Sigmoid colon (tissue), 7 donors: ENCODE results near the gene HRNR. TPM values are rescaled to one million over a fixed set of nuclear protein-coding genes. Genes with fewer than 3 reads are reported as not detected.

Experiments
- DNase-seq: peaks from one replicate; pipeline ENCODE4 v3.0.0-alpha.2; 2019
- H3K27ac ChIP-seq, 4 donors: fragments of 200-600 bp; sonication (generic); one replicate each; pipeline ENCODE4 v1.5.1; 2016 to 2019; ENCODE audit warnings: mild to moderate bottlenecking in 1 of 4
- H3K27me3 ChIP-seq, 3 donors: fragments of 200-600 bp; sonication (generic); one replicate each; pipeline ENCODE4 v1.5.1; 2019; ENCODE audit warnings: mild to moderate bottlenecking in 1 of 3
- H3K36me3 ChIP-seq, 4 donors: fragments of 200-600 bp; sonication (generic); one replicate each; pipeline ENCODE4 v1.5.1; 2016 to 2019
- H3K4me1 ChIP-seq, 4 donors: fragments of 200-600 bp; sonication (generic); one replicate each; pipeline ENCODE4 v1.5.1; 2017 to 2019
- H3K4me3 ChIP-seq, 4 donors: fragments of 200-600 bp; sonication (generic); one replicate each; pipeline ENCODE4 v1.5.1; 2017 to 2019; ENCODE audit warnings: mild to moderate bottlenecking in 2 of 4, moderate library complexity in 1 of 4
- H3K9me3 ChIP-seq, 4 donors: fragments of 200-600 bp in 3 of 4; sonication (generic) in 3 of 4; one replicate each; pipeline versions ENCODE4 v1.5.1 to v1.6.1; 2013 to 2019
- CTCF ChIP-seq, 4 experiments: fragments of 450-650 bp in 3 of 4; fragments of 200-600 bp in 1 of 4; IDR thresholded peaks; one replicate each; pipeline ENCODE4 v1.5.1; 2016 to 2019; ENCODE audit warnings: antibody characterized with exemption in 4 of 4, mild to moderate bottlenecking in 3 of 4, moderate library complexity in 2 of 4
- EP300 ChIP-seq, 4 donors: sonication (generic); formaldehyde crosslinking; IDR thresholded peaks; one replicate each; pipeline ENCODE4 v1.6.1; 2017; ENCODE audit warnings: antibody characterized with exemption in 4 of 4
- POLR2A ChIP-seq, 2 donors: fragments of 450-650 bp; IDR thresholded peaks; one replicate each; pipeline ENCODE4 v1.6.1; 2016; ENCODE audit warnings: antibody characterized with exemption in 2 of 2, mild to moderate bottlenecking in 2 of 2, moderate library complexity in 2 of 2
- POLR2AphosphoS5 ChIP-seq, 4 donors: sonication (generic); formaldehyde crosslinking; IDR thresholded peaks; one replicate each; pipeline ENCODE4 v1.6.1; 2017; ENCODE audit warnings: antibody characterized with exemption in 4 of 4
- WGBS, 2 donors: extraction: QIAGEN DNeasy Blood & Tissue Kit; methylation state at CpG; one replicate each; pipeline ENCODE4 v1.1.7; 2013; 5-methylcytosine and 5-hydroxymethylcytosine counted together
- intact Hi-C: fragments of 100-400 bp; cut with DNase I; formaldehyde crosslinking; loops from one replicate; pipeline ENCODE4 v1.15.1; 2023
- polyA plus RNA-seq, 3 donors: library from polyadenylated mRNA; stranded (reverse); fragments of 200-250 nt; gene quantifications; one replicate each; pipeline ENCODE4 v1.2.3, GENCODE V29; 2013
- total RNA-seq, 4 donors: library from RNA; depleted of rRNA; stranded (reverse); fragments of >200 nt; gene quantifications; one replicate each; pipeline ENCODE4 v1.1.0, GENCODE V29; 2016
- donor health status: healthy with polysubstance abuse.
- donor health status: Bipolar disorder and iron deficiency.
- donor health status: healthy.

HRNR gene
- total and polyA plus RNA-seq, 7 donors, result under 0.01 TPM; not detected in 6

- Histone ChIP-seq H3K4me1 (peaks cover 0 to 26% (median 11%) of the 10 kb centered on the region in 4 donors), H3K27me3 (no peaks in the 10 kb centered on the region), H3K27ac (peak overlapping the region; percentile 63 to 77 (median 70)), H3K9me3 (no peaks in the 10 kb centered on the region), H3K4me3 (peak overlapping the region; percentile 38 to 62 (median 54)), H3K36me3 (no peaks in the 10 kb centered on the region)
- DNase-seq, result peak; percentile 86
- WGBS, 2 donors, result 2 to 17% methylated on average over 62 of the region's 62 CpGs
- intact Hi-C loops, result loop anchor here (1.0 to 5.0 kb wide), 3 partner anchors 48 to 269 kb away; no protein-coding TSS in a partner anchor
- peak; percentile 27 to 68 (median 62) for TF ChIP-seq CTCF (IDR thresholded peaks at IDR 0.05)
- peak in 1 of 2 donors; percentile 16 for TF ChIP-seq POLR2A (IDR thresholded peaks at IDR 0.05)
- no peak for TF ChIP-seq EP300 (IDR thresholded peaks at IDR 0.05)
Observed at GRCh38 chr1:152188673-152189591, 35.1 kb downstream of the HRNR start.

GRCh38 chr1:152186556-152187285, 37.3 kb downstream of the HRNR start:
- Histone ChIP-seq H3K27ac (no peak overlapping the region), H3K36me3 (no peaks in the 10 kb centered on the region), H3K9me3 (no peaks in the 10 kb centered on the region), H3K4me3 (no peak overlapping the region), H3K4me1 (peaks cover 0 to 33% (median 11%) of the 10 kb centered on the region in 4 donors), H3K27me3 (no peaks in the 10 kb centered on the region)
- no peak for TF ChIP-seq POLR2AphosphoS5 (IDR thresholded peaks at IDR 0.05)
- DNase-seq, result no peak
- 89 to 91% methylated on average over 5 of the region's 5 CpGs for WGBS, 2 donors
- intact Hi-C loops, result loop anchor here (5.0 kb wide), 1 partner anchor 256 kb away; no protein-coding TSS in a partner anchor

GRCh38 chr1:152185544-152186391, 38.2 kb downstream of the HRNR start:
- WGBS, 2 donors, result 28 to 38% methylated on average over 8 of the region's 8 CpGs
- intact Hi-C loops, result loop anchor here (1.0 to 5.0 kb wide), 3 partner anchors 43 to 257 kb away; no protein-coding TSS in a partner anchor

DNA sequence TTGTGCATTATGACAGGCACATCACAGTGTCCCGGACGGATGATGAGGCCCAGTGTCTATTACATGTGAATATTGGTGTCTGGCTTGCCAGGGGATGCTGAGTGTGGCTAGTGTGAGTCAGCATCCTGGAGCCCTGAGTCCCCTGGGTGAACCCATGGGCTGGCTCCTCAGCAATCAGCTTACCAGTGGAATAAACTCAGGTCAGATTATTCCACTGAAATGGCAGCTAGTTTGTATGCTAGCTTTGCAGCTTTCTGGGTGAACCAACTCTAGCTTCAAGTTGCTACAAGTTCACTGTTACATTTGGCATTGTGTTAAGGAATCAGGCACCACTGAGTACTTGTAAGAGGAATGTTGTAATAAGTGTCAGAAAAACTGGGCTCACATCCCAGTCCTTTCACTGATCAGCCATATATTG, 41.0 kb downstream of the HRNR start:
- intact Hi-C loops, result no loop called here
- no peaks in the 10 kb centered on the region for H3K36me3 ChIP-seq
- no peak for TF ChIP-seq CTCF (IDR thresholded peaks at IDR 0.05)
- no peak for TF ChIP-seq POLR2A (IDR thresholded peaks at IDR 0.05)
- TF ChIP-seq EP300 (IDR thresholded peaks at IDR 0.05), result no peak
- TF ChIP-seq POLR2AphosphoS5 (IDR thresholded peaks at IDR 0.05), result no peak
- H3K4me3 ChIP-seq, result no peak overlapping the region
- H3K27ac ChIP-seq, result no peak overlapping the region
- no peaks in the 10 kb centered on the region for H3K9me3 ChIP-seq
- 60 to 78% methylated on average over 2 of the region's 2 CpGs for WGBS, 2 donors
- no peak for DNase-seq
- no peaks in the 10 kb centered on the region for H3K27me3 ChIP-seq
- peaks cover 0 to 20% (median 3%) of the 10 kb centered on the region in 4 donors for H3K4me1 ChIP-seq

More at GRCh38 chr1:152185544-152186391, 38.2 kb downstream of the HRNR start:
- Histone ChIP-seq H3K4me1 (peaks cover 0 to 33% (median 11%) of the 10 kb centered on the region in 4 donors), H3K27me3 (no peaks in the 10 kb centered on the region), H3K27ac (peak overlapping the region in 1 of 4 donors; percentile 22), H3K36me3 (no peaks in the 10 kb centered on the region), H3K9me3 (no peaks in the 10 kb centered on the region), H3K4me3 (no peak overlapping the region)
- TF ChIP-seq CTCF (IDR thresholded peaks at IDR 0.05) (peak; percentile 46 to 83 (median 72)), EP300 (IDR thresholded peaks at IDR 0.05) (no peak)
- DNase-seq, result no peak
